ENCODE measurements around the gene ADAMTS15. TPM values are rescaled to one million over a fixed set of nuclear protein-coding genes. Genes with fewer than 3 reads are reported as not detected.

ADAMTS15 gene
- total RNA-seq, 2 donors from 2014 or later: 0.59 to 1.5 TPM

DNA sequence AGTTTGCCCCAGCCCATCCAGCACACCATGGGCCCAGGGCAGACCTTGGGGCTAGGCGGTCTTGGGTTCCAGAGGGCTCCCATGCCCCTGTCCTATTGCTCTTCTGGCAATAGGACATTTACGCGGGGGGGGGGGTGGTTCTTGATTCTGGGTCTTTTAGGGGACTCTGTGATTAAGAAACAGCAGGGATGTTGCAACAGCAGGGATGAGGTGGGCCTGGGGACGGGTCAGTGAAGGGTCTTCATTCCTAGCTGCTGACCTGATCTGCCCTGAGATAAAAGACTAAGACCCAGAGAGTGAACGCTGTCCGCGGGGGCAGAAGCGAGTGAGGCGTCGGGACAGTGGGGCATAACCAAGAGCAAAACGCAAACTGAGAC lies 418 bp upstream of the ADAMTS15 start:
- peak overlapping the region in 1 of 2 donors; percentile 55 for H3K27ac ChIP-seq
- peaks cover 6% of the 10 kb centered on the region for H3K4me1 ChIP-seq (replicated peaks)
- peak overlapping the region; percentile 30 to 41 for H3K4me3 ChIP-seq
- TF ChIP-seq, protein P1, sequence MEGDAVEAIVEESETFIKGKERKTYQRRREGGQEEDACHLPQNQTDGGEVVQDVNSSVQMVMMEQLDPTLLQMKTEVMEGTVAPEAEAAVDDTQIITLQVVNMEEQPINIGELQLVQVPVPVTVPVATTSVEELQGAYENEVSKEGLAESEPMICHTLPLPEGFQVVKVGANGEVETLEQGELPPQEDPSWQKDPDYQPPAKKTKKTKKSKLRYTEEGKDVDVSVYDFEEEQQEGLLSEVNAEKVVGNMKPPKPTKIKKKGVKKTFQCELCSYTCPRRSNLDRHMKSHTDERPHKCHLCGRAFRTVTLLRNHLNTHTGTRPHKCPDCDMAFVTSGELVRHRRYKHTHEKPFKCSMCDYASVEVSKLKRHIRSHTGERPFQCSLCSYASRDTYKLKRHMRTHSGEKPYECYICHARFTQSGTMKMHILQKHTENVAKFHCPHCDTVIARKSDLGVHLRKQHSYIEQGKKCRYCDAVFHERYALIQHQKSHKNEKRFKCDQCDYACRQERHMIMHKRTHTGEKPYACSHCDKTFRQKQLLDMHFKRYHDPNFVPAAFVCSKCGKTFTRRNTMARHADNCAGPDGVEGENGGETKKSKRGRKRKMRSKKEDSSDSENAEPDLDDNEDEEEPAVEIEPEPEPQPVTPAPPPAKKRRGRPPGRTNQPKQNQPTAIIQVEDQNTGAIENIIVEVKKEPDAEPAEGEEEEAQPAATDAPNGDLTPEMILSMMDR (IDR thresholded peaks at IDR 0.05): no peak
- TF ChIP-seq POLR2AphosphoS5 (IDR thresholded peaks at IDR 0.05): no peak
- TF ChIP-seq POLR2A (IDR thresholded peaks at IDR 0.05): no peak
- no peaks in the 10 kb centered on the region for H3K27me3 ChIP-seq (replicated peaks; ENCODE audit: insufficient read depth)
- DNase-seq (ENCODE audit: low spot score): no peak
- intact Hi-C loops (cut with DNase I): loop anchor here (5.0 kb wide), 1 partner anchor 174 kb away; no protein-coding TSS in a partner anchor
- WGBS: 9% methylated on average over 11 of the region's 11 CpGs
- no peaks in the 10 kb centered on the region for H3K9me3 ChIP-seq
- H3K36me3 ChIP-seq: no peaks in the 10 kb centered on the region

DNA sequence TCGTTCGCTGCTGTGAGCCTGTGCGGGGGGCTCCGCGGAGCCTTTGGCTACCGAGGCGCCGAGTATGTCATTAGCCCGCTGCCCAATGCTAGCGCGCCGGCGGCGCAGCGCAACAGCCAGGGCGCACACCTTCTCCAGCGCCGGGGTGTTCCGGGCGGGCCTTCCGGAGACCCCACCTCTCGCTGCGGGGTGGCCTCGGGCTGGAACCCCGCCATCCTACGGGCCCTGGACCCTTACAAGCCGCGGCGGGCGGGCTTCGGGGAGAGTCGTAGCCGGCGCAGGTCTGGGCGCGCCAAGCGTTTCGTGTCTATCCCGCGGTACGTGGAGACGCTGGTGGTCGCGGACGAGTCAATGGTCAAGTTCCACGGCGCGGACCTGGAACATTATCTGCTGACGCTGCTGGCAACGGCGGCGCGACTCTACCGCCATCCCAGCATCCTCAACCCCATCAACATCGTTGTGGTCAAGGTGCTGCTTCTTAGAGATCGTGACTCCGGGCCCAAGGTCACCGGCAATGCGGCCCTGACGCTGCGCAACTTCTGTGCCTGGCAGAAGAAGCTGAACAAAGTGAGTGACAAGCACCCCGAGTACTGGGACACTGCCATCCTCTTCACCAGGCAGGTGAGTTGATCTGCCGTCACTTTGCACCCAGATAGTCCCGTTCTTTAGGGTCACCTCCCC lies 1.0 kb downstream of the ADAMTS15 start:
- Histone ChIP-seq H3K36me3 (no peaks in the 10 kb centered on the region), H3K27ac (peak overlapping the region; percentile 3 to 55), H3K4me3 (peak overlapping the region; percentile 30 to 41), H3K27me3 (replicated peaks; ENCODE audit: insufficient read depth) (no peaks in the 10 kb centered on the region), H3K4me1 (replicated peaks) (peaks cover 6% of the 10 kb centered on the region), H3K9me3 (no peaks in the 10 kb centered on the region)
- DNase-seq (ENCODE audit: low spot score): no peak
- WGBS: 3% methylated on average over 53 of the region's 64 CpGs
- intact Hi-C loops (cut with DNase I): loop anchor here (5.0 kb wide), 1 partner anchor 173 kb away; no protein-coding TSS in a partner anchor
- no peak for TF ChIP-seq POLR2AphosphoS5 (IDR thresholded peaks at IDR 0.05)
- TF ChIP-seq POLR2A (IDR thresholded peaks at IDR 0.05): no peak
- TF ChIP-seq, protein P1 (IDR thresholded peaks at IDR 0.05): no peak

DNA sequence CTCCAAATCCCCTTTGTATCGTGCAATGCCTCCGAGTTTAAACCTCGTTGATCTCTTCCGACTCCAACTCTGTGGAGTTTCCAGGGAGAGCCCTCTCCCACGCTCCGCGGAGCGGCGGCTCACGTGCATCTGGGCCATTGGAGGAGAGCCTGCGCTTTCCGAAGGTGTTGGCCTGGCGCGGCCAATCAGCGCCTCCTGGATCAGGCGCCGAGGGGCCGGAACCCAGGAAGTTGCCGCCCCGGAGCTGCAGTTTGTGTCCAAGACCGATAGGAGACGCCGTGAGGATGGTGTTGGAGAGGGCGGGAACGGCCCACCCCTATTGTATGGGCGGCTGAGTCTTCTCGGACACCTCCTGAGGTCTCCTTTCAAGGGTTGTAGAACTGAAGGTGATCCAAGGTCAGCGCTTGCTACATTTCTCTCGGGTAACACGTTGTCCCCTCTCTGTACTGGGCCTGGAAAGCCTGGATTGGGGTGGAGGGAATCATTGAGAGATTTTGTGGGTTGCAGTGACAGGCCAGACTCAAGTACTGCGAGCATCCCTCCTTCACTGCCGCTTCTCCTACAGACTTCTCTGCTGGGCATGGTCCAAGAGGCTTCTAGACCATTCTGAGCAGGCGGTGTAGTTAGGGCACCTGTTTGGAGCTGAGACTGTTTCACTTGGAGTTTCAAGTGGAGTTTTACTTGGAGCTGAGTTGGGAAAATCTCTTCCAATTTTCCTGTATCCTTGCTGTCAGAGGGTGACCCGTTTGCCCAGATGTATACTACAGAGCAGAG lies 1.7 kb downstream of the ADAMTS15 start:
- intact Hi-C loops (cut with DNase I): loop anchor here (5.0 kb wide), 2 partner anchors 172 to 377 kb away; no protein-coding TSS in a partner anchor
- H3K36me3 ChIP-seq: no peaks in the 10 kb centered on the region

DNA sequence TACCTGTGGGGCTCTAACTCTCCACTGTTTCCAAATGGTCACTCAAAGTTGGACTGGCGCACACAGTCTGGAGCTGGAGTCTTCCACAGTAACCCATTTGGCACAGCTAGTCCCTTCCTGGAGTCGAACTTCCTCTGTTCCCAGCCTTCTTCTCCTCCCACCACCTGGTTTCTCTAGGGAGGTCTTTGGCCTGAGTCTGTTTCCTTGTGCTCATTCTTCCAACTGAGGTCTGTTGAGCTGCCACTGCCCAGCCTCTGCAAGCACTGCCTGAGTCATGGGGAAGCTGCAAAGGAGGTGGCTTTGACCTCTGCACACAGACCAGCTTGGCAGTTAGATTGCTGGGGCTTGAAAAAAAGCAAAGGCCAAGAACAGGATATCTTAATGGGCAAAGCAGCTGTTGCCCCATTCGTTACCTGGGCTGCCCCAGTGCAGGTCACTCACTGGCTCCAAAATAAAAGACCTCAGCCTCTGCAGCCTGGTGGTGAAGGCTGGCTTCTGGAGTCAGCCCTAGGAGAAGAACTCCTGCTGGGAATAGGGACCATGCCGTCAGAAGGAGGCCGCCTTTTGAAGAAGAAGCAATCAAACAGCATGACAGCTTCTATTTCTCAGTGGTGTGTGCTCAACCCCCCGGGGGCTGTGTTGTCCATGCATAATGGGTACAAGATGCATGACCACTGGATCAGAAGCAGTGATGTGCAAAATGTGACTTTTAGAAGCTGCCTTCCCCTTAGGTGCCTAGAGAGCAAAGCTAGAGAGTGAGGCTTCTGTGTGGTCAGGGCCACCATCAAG lies 3.0 kb downstream of the ADAMTS15 start:
- no peak for DNase-seq (ENCODE audit: low spot score)
- 87% methylated on average over 6 of the region's 6 CpGs for WGBS
- H3K27me3 ChIP-seq (replicated peaks; ENCODE audit: insufficient read depth): no peaks in the 10 kb centered on the region
- no peak overlapping the region for H3K4me3 ChIP-seq
- no peak overlapping the region for H3K27ac ChIP-seq
- intact Hi-C loops (cut with DNase I): loop anchor here (5.0 kb wide), 1 partner anchor 376 kb away; no protein-coding TSS in a partner anchor
- TF ChIP-seq POLR2A (IDR thresholded peaks at IDR 0.05) (no peak), POLR2AphosphoS5 (IDR thresholded peaks at IDR 0.05) (no peak)
- TF ChIP-seq, protein P1 (IDR thresholded peaks at IDR 0.05): no peak
- H3K36me3 ChIP-seq: no peaks in the 10 kb centered on the region
- peaks cover 6% of the 10 kb centered on the region for H3K4me1 ChIP-seq (replicated peaks)
- H3K9me3 ChIP-seq: no peaks in the 10 kb centered on the region

More for the DNA sequence above, 1.7 kb downstream of the ADAMTS15 start:
- Histone ChIP-seq H3K9me3 (no peaks in the 10 kb centered on the region), H3K27me3 (replicated peaks; ENCODE audit: insufficient read depth) (no peaks in the 10 kb centered on the region), H3K4me1 (replicated peaks) (peaks cover 6% of the 10 kb centered on the region), H3K4me3 (peak overlapping the region; percentile 30 to 41), H3K27ac (peak overlapping the region in 1 of 2 donors; percentile 2)
- no peak for DNase-seq (ENCODE audit: low spot score)
- no peak for TF ChIP-seq POLR2AphosphoS5 (IDR thresholded peaks at IDR 0.05)
- TF ChIP-seq, protein P1 (IDR thresholded peaks at IDR 0.05): peak in 2 of 4 experiments; percentile 31 to 40
- WGBS: 37% methylated on average over 34 of the region's 34 CpGs
